Ascending aorta (tissue), 2 donors: ENCODE data around the gene PLA2G6. TPM values are rescaled to one million over a fixed set of nuclear protein-coding genes. Genes with fewer than 3 reads are reported as not detected.

Experiments
- DNase-seq, 2 donors: peaks; one replicate each; pipeline ENCODE4 v3.0.0-alpha.2; 2019; ENCODE audit warnings: low spot score in 2 of 2
- H3K27ac ChIP-seq, 2 donors: fragments of 200-600 bp; sonication (generic); one replicate each; pipeline ENCODE4 v1.5.1; 2016 to 2017; ENCODE audit warnings: mild to moderate bottlenecking in 1 of 2
- H3K27me3 ChIP-seq: fragments of 200-600 bp; sonication (generic); one replicate; pipeline ENCODE4 v1.5.1; 2017
- H3K36me3 ChIP-seq, 2 donors: fragments of 200-600 bp; sonication (generic); one replicate each; pipeline ENCODE4 v1.5.1; 2016
- H3K4me1 ChIP-seq, 2 donors: fragments of 200-600 bp; sonication (generic); one replicate each; pipeline ENCODE4 v1.5.1; 2016 to 2017; ENCODE audit warnings: mild to moderate bottlenecking in 1 of 2
- H3K4me3 ChIP-seq, 2 donors: fragments of 200-600 bp; sonication (generic); one replicate each; pipeline ENCODE4 v1.5.1; 2016 to 2017; ENCODE audit warnings: mild to moderate bottlenecking in 1 of 2
- H3K9me3 ChIP-seq, 2 donors: fragments of 200-600 bp; sonication (generic); one replicate each; pipeline ENCODE4 v1.5.1; 2016
- intact Hi-C: fragments of 100-400 bp; cut with DNase I; formaldehyde crosslinking; loops from one replicate; pipeline ENCODE4 v1.15.1; 2023
- total RNA-seq: library from RNA; depleted of rRNA; stranded (reverse); fragments of >200 nt; gene quantifications from one replicate; pipeline ENCODE4 v1.1.0, GENCODE V29; 2016
- TF ChIP-seq, protein P1 (sequence below), 3 experiments: fragments of 200-600 bp in 2 of 3; fragments of 450-650 bp in 1 of 3; sonication (generic) in 2 of 3; IDR thresholded peaks; one replicate each; pipeline ENCODE4 v1.5.1; 2016 to 2019; ENCODE audit warnings: antibody characterized with exemption in 3 of 3, mild to moderate bottlenecking in 1 of 3, moderate library complexity in 1 of 3

The PLA2G6 gene
- total RNA-seq, 1 donor from 2014 or later = 79.5 TPM

- intact Hi-C loops = no loop called here
- no peak overlapping the region for H3K27ac ChIP-seq
- TF ChIP-seq, protein P1, sequence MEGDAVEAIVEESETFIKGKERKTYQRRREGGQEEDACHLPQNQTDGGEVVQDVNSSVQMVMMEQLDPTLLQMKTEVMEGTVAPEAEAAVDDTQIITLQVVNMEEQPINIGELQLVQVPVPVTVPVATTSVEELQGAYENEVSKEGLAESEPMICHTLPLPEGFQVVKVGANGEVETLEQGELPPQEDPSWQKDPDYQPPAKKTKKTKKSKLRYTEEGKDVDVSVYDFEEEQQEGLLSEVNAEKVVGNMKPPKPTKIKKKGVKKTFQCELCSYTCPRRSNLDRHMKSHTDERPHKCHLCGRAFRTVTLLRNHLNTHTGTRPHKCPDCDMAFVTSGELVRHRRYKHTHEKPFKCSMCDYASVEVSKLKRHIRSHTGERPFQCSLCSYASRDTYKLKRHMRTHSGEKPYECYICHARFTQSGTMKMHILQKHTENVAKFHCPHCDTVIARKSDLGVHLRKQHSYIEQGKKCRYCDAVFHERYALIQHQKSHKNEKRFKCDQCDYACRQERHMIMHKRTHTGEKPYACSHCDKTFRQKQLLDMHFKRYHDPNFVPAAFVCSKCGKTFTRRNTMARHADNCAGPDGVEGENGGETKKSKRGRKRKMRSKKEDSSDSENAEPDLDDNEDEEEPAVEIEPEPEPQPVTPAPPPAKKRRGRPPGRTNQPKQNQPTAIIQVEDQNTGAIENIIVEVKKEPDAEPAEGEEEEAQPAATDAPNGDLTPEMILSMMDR (IDR thresholded peaks at IDR 0.05) = no peak
- no peaks in the 10 kb centered on the region for H3K27me3 ChIP-seq
- H3K36me3 ChIP-seq = no peaks in the 10 kb centered on the region
- no peak for DNase-seq
- peaks cover 2 to 10% of the 10 kb centered on the region in 2 donors for H3K4me1 ChIP-seq
- H3K9me3 ChIP-seq = no peaks in the 10 kb centered on the region
- no peak overlapping the region for H3K4me3 ChIP-seq
These were observed 52.6 kb downstream of the PLA2G6 start for GRCh38 chr22:38129021-38129420.

GRCh38 chr22:38127869-38128268 lies 53.8 kb downstream of the PLA2G6 start:
- Histone ChIP-seq H3K9me3 (no peaks in the 10 kb centered on the region), H3K36me3 (no peaks in the 10 kb centered on the region), H3K27ac (no peak overlapping the region), H3K27me3 (no peaks in the 10 kb centered on the region), H3K4me1 (peaks cover 2 to 10% of the 10 kb centered on the region in 2 donors), H3K4me3 (no peak overlapping the region)
- TF ChIP-seq, protein P1 (IDR thresholded peaks at IDR 0.05) = no peak
- intact Hi-C loops = no loop called here
- no peak for DNase-seq

GRCh38 chr22:38126928-38127668 lies 54.5 kb downstream of the PLA2G6 start:
- no peak for DNase-seq
- Histone ChIP-seq H3K9me3 (no peaks in the 10 kb centered on the region), H3K4me3 (no peak overlapping the region), H3K4me1 (peaks cover 2 to 10% of the 10 kb centered on the region in 2 donors), H3K27ac (no peak overlapping the region), H3K36me3 (no peaks in the 10 kb centered on the region), H3K27me3 (no peaks in the 10 kb centered on the region)
- TF ChIP-seq, protein P1 (IDR thresholded peaks at IDR 0.05) = no peak
- intact Hi-C loops = no loop called here

DNA sequence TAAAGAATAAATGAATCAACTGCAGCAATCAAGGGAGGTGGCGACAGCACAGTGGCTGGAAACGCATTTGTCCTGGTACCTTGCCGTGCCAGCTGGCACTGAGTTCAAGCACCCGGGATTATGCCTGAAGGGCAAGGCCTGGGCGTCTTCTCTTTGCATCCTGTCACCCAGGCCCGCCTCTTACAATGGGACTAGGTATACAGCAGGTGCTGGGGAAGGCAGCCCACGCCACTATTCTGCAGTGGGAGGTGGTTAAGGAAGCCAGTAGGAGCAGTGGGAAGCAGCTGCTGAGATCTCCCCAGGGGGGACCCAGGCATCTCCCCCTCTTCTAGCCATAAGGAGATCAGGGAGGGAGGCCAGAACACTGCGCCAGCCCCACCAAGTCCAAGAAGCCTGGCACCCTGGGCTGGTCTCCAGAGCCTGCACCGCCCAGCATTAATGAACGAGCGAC lies 55.9 kb downstream of the PLA2G6 start:
- TF ChIP-seq, protein P1 (IDR thresholded peaks at IDR 0.05) = no peak
- Histone ChIP-seq H3K27ac (no peak overlapping the region), H3K27me3 (no peaks in the 10 kb centered on the region), H3K4me3 (no peak overlapping the region), H3K36me3 (no peaks in the 10 kb centered on the region), H3K9me3 (no peaks in the 10 kb centered on the region), H3K4me1 (peaks cover 0 to 4% of the 10 kb centered on the region in 2 donors)
- no peak for DNase-seq
- intact Hi-C loops = no loop called here

DNA sequence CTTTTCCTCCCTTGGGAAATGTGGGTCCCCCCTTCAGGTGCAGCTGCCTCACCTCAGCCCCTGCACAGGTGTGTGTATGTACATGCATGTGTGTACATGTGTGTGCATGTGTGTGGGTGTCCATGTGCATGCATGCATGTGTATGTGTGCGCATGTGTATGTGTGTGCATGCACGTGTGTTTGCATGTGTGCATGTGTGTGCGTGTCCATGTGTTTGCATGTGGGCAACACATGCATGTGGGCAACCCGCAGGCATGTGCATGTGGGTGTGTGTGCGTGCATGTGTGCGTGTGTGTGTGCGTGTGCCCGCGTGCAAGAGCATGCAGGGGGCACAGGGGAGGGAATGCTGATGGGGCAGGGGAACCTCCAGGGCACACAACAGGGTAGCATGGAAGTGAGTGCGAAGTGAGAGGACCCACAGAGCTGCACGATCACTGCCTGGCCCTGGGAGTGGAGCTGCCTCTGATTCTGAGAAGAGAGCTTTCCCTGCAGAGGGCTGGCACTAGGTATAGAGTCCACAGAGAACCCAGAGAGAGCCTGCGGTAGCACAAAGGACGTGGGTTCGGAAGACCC lies 56.5 kb downstream of the PLA2G6 start:
- Histone ChIP-seq H3K9me3 (no peaks in the 10 kb centered on the region), H3K27ac (no peak overlapping the region), H3K27me3 (no peaks in the 10 kb centered on the region), H3K36me3 (no peaks in the 10 kb centered on the region), H3K4me1 (no peaks in the 10 kb centered on the region), H3K4me3 (no peak overlapping the region)
- intact Hi-C loops = no loop called here
- TF ChIP-seq, protein P1 (IDR thresholded peaks at IDR 0.05) = no peak
- DNase-seq = no peak
